Erythroblast (primary cell): Measurements from ENCODE around the gene UNC13C.

Experiments
- DNase-seq, 2 experiments: peaks; one replicate each; lab custom pipeline; 2025; lab: John Stamatoyannopoulos, UW
- GATA1 ChIP-seq: IDR thresholded peaks from 2 replicates; pipeline ENCODE4 v1.6.1; 2011; ENCODE audit warnings: low read depth, mild to moderate bottlenecking, control low read depth, low read length, moderate library complexity
- POLR2A ChIP-seq: IDR thresholded peaks from 2 replicates; pipeline ENCODE4 v1.6.1; 2011; ENCODE audit warnings: mild to moderate bottlenecking, low read length

Gene UNC13C

DNA sequence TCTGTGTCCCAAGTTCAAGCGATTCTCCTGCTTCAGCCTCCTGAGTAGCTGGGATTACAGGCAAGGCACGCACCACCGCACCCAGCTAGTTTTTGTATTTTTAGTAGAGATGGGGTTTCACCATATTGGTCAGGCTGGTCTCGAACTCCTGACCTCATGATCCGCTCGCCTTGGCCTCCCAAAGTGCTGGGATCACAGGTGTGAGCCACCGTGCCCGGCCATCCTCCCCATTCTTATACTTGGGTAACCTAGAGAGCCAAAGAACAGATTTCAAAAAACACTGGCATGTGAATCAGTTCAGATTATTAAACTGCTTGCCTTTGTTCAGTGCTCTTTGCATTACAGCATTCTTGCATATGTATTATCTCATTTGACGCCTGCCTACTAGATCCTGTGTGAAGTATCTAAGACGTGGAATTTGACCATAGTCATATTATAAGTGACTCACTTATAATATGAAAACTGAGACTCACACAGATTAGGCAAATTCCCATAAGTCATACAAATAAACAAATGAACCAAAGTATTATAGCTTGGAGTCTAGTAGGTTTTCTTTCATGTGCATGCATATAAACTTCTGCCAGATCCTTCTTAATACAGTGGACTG, 123.5 kb downstream of the UNC13C start:
- DNase-seq, result no peak
- TF ChIP-seq GATA1, result no peak
- no peak for TF ChIP-seq POLR2A

DNA sequence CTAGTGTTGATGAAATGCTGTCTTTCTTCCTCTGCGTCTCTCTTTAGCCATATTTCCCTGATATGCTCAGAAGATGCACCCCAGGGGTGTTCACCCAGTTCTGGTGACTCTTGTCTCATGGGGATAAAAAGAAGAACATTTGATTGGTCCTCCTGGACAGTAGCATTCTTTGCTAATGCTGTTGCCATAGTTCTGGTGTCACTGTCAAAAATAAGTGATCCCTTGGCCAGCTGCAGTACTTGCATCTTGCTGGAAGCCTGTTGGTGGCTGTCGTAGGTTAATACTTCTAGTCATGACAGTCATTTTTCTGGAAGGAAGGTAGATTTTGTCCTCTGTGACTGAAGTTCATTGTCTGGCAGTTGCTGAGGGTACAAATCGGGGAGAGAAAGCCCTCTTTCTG, 124.5 kb downstream of the UNC13C start:
- no peak for DNase-seq
- no peak for TF ChIP-seq GATA1
- TF ChIP-seq POLR2A, result no peak

DNA sequence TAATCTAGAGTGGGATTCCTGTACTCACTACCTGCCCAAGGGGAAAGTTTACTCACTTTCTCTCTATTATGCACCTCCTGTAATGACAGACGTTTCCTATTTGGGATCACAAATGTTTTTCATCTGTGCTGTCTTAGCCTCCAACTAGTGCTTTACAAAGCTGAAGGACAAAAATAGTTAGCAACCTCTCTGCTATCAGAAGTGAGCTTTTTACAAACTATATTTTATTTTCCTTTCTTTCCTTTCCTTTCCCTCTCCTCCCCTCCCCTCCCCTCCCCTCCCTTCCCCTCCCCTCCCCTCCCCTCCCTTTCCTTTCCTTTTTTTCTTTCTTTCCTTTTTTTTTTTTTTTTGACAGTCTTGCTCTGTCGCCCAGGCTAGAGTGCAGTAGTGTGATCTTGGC, 130.8 kb downstream of the UNC13C start:
- TF ChIP-seq POLR2A, result no peak
- no peak for TF ChIP-seq GATA1
- no peak for DNase-seq

DNA sequence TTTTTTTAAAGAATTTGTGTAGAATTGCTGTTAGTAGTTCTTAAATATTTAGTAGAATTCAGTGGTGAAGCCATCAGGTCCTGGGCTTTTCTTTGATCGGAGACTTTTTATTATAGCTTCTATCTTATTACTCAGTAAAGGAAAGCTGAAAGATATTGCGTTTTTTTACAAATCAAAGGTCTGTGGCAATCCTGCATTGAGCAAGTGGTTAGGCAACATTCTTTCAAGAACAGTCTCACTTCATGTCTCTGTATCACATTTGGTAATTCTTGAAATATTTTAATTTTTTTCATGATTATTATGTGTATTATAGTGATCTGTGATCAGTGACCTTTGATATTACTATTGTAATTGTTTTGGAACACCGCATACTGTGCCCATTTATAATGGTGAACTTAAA, 140.8 kb downstream of the UNC13C start:
- no peak for TF ChIP-seq POLR2A
- TF ChIP-seq GATA1, result no peak
- no peak for DNase-seq

DNA sequence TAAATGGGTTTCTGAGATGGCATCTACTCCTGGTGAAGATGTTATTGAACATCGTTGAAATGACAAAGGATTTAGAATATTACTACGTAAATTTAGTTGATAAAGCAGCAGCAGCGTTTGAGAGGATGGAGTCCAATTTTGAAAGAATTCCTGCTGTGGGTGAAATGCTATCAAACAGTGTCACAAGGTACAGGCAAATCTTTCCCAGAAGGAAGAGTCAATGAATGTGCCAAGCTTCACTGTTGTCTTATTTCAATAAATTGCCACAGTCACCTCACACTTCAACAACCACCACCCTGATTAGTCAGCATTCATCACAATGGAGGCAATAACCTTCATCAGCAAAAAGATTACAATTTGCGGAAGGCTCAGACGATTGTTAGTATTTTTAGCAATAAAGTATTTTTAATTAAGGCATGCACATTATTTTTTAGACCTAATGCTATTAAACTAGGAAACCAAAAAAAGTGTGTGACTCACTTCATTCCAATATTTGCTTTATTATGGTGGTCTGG, 142.8 kb downstream of the UNC13C start:
- no peak for DNase-seq
- no peak for TF ChIP-seq POLR2A
- no peak for TF ChIP-seq GATA1

DNA sequence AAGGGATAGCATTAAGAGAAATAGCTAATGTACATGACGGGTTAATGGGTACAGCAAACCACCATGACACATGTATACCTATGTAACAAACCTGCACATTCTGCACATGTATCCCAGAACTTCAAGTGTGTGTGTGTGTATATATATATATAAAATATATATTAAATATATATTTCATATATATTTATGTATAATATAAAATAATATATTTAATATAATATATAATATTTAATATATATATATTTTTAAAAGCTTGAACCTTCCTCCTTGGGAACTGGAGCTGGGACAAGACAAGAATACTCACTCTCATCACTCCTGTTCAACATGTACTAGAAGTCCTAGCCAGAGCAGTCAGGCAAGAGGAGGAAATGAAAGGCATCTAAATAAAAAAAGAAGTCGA, 149.3 kb downstream of the UNC13C start:
- DNase-seq, result no peak
- TF ChIP-seq GATA1, result no peak
- no peak for TF ChIP-seq POLR2A

DNA sequence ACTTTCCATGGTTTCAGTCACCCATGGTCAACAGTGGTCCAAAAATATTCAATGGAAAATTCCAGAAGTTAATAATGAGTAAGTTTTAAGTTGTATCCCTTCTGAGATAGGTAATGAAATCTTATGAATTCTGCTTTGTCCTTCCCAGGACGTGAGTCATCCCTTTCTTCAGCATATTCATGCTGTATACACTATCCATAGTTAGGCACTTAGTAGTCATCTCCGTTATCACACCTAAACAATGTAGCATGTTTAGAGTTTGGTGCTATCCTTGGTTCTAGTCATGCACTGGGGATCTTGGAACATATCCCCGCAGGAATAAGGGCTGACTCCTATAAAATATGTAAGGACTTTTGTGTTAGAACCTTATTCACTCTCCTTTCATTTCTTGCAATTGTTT, 153.2 kb downstream of the UNC13C start:
- no peak for DNase-seq
- no peak for TF ChIP-seq GATA1
- TF ChIP-seq POLR2A, result no peak

DNA sequence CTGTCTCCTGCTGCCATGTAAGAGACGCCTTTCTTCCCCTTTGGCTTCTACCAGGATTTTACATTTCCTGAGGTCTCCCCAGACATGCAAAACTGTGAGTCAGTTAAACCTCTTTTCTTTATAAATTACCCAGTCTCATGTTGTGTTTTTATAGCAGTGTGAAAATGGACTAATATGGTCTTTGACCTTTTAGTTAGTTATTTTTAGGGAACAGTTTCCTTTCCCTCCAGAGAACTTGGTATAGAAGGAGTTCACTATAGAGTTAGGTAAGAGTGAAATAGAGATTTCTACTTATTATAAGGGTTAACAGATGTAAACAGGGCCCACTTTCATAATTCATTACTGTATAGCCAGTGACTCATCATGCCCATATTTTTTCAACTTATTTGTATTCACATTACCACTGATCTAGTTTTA, 170.9 kb downstream of the UNC13C start:
- TF ChIP-seq POLR2A, result no peak

DNA sequence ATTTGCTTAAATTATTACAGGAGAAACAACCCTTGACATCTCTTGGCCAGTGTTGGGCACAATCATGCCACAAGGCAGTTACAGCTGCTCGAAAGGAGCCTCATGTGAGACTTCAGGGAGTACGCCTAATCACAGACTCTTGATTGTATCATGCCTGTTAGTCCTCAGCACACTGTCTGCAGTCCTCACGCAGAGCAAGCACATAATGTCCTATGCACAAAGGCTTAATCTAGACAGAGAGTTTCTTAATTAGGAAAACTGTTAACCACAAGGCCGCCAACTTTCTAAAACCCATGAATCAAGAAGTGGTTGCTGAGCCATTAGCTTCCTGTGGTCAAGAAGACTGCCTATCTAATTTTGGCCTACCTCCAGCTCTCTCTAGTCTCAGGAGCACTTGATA, 172.0 kb downstream of the UNC13C start:
- no peak for TF ChIP-seq POLR2A
- TF ChIP-seq GATA1, result no peak
- no peak for DNase-seq

More for the DNA sequence above, 170.9 kb downstream of the UNC13C start:
- no peak for DNase-seq

DNA sequence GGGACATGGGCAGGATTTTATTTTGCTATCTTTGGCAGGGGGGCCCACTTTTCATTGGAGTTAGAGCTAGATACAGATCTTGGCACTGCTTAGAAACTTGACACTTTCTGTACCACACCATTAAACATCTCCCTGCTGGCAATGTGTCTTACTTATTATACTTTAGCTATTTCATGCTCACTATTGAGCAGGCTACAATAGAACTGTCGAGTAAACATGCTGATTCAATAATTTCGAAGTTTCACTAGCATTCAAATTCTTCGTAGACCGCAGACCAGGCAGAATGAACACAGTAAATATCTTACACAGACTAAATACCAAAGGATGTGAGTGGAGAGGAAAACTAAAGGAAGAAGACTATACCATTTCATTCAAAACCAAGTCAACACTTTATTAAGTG, 180.8 kb downstream of the UNC13C start:
- no peak for DNase-seq
- no peak for TF ChIP-seq GATA1
- no peak for TF ChIP-seq POLR2A

DNA sequence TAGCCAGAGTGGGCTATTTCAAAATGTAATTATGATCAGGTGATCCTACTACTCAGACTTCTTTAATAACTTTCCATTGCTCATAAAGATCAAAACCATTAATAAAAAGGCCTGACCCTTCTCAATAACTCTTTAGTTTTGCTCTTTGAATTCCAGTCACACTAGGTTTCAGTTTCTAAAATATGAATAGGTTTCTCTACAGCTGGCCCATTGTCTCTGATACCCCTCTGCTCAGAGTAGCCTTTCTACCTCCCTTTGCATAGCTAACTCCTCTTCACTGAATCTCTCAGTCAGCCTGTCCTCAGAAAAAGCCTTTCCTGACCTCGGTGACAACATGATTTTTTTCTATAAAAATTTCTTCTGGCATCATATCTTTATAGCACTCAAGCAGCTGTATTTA, 209.1 kb downstream of the UNC13C start:
- TF ChIP-seq GATA1 (no peak), POLR2A (no peak)
- no peak for DNase-seq

DNA sequence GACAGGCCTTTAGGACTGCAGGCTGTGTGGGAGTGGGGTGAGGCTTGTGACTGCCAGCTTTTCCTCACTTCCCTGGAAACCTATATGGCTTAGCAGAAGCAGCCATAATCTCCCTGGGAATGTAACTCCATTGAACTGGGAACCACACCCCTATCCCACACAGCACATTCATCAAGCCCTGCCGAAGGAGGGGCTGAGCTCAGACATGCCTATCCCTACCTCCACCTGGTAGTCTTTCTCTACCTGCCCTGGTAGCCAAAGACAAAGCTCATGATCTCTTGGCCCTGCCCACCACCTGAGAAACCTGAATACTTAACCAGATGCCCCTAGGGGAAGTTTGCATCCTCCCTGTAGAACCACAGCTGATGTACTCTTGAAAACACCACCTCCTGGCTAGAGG, 219.8 kb downstream of the UNC13C start:
- TF ChIP-seq POLR2A, result no peak
- no peak for TF ChIP-seq GATA1
- DNase-seq, result no peak

DNA sequence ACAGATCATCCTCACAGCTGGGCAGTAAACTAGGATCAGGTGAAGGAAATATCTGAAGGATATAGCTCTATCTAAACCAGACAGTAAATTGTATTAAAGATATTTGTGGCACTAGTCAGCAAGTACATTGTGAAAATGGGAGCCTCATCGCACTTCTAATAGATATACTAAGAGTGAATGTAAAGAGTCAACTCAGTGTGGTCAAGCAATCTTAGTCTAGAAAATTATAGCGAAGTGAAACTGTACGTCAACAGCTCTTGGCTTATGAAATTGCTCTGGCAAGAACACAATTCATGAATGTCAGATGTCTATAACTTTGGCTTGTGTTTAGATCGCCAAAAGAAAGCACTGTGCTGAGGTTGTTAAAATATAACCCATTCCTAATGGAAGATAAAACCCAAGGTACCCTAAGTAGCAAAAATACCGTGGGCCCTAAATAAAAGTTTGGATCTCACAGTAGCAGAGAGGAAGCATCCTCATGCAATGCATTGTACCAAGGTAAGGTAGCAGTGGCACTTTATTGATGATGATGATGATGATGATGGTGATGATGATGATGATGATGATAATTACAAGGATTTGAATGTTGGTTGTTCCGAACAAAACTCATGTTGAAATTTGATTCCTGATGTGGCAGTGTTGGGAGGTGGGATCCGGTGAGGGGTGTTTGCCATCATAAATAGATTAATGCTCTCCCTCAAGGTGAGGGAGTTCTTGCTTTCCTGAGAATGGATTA, 228.5 kb downstream of the UNC13C start:
- TF ChIP-seq POLR2A (no peak), GATA1 (no peak)
- no peak for DNase-seq

DNA sequence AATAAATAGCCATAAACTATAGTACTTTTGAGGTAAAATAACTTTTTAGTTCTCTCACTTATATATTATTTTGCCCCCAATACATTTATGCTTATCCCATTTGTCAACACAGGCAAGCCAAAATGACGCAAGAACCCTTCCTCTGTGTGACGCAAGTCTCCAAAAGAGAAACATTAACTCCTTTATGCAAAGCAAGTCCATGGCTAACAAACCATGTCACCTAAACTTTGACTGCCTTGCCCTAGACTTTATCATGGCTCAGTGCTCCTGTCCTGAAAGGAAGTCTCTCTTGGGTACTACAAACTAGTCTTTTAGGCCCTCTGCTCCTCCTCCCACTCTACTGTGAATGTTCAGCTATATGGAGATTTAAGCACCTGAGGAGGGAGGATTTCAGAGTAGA, 230.5 kb downstream of the UNC13C start:
- DNase-seq, result no peak
- TF ChIP-seq GATA1, result no peak
- no peak for TF ChIP-seq POLR2A
